GM19452 (cell line): Measurements from ENCODE around the gene RNF166.
A peak's percentile ranks its signal among the peaks of the same experiment; 100 is the strongest.

Experiments
- ATAC-seq: cut with Tn5 transposase; IDR thresholded peaks from one replicate; pipeline ENCODE4 v1.9.1; 2021; ENCODE audit not compliant: unreplicated experiment

The RNF166 gene

GRCh38 chr16:88694221-88695087 lies 11.8 kb downstream of the RNF166 start:
- no peak for ATAC-seq

- no peak for ATAC-seq
Measured at GRCh38 chr16:88693420-88694177, 12.6 kb downstream of the RNF166 start.

- ATAC-seq: no peak
Measured at GRCh38 chr16:88692861-88693260, 13.3 kb downstream of the RNF166 start.

GRCh38 chr16:88691924-88692560 lies 14.2 kb downstream of the RNF166 start:
- ATAC-seq: no peak

GRCh38 chr16:88691129-88691813 lies 14.9 kb downstream of the RNF166 start:
- ATAC-seq: no peak

GRCh38 chr16:88690341-88691128 lies 15.7 kb downstream of the RNF166 start:
- ATAC-seq: no peak

- ATAC-seq: no peak
Measured at GRCh38 chr16:88688013-88688778, 18.0 kb downstream of the RNF166 start.

GRCh38 chr16:88687676-88688012 lies 18.6 kb downstream of the RNF166 start:
- ATAC-seq: no peak

- no peak for ATAC-seq
Measured at GRCh38 chr16:88687254-88687576, 19.0 kb downstream of the RNF166 start.

- peak; percentile 70 for ATAC-seq
Measured at GRCh38 chr16:88686439-88687253, 19.6 kb downstream of the RNF166 start, which contains the start of gene SNAI3. Gene SNAI3 (minus strand): TSS chr16:88686507. CDS start chr16:88686406, 101 bp downstream.

GRCh38 chr16:88686062-88686438 lies 20.2 kb downstream of the RNF166 start:
- ATAC-seq: no peak

- no peak for ATAC-seq
Measured at GRCh38 chr16:88685156-88686061, 20.8 kb downstream of the RNF166 start.

GRCh38 chr16:88684569-88685155 lies 21.5 kb downstream of the RNF166 start:
- no peak for ATAC-seq

GRCh38 chr16:88681709-88682451 lies 24.3 kb downstream of the RNF166 start:
- ATAC-seq: no peak

- ATAC-seq: no peak
Measured at GRCh38 chr16:88681084-88681680, 25.0 kb downstream of the RNF166 start.

- no peak for ATAC-seq
Measured at GRCh38 chr16:88680554-88681083, 25.6 kb downstream of the RNF166 start.
